Stimulated activated CD8-positive, alpha-beta memory T cell treated with anti-CD3 and anti-CD28 coated beads, Interleukin-4, amount 100 ng/mL, for 24 hours (primary cell): ENCODE measurements around the gene PLCG1.

Source experiments
- DNase-seq: peaks from one replicate; pipeline ENCODE4 v3.0.0-alpha.2; 2020; ENCODE audit warnings: low read depth

Gene PLCG1

GRCh38 chr20:41142245-41142644, 4.9 kb downstream of the PLCG1 start:
- no peak for DNase-seq

- DNase-seq: no peak
Observed at GRCh38 chr20:41142919-41143318, 5.6 kb downstream of the PLCG1 start.

GRCh38 chr20:41143354-41143753, 6.0 kb downstream of the PLCG1 start:
- DNase-seq: no peak

GRCh38 chr20:41145317-41145716, 8.0 kb downstream of the PLCG1 start:
- DNase-seq: no peak

- no peak for DNase-seq
Observed at GRCh38 chr20:41145821-41146620, 8.7 kb downstream of the PLCG1 start.

GRCh38 chr20:41147767-41148191, 10.4 kb downstream of the PLCG1 start:
- no peak for DNase-seq

- DNase-seq: no peak
Observed at GRCh38 chr20:41148942-41149341, 11.6 kb downstream of the PLCG1 start.

- DNase-seq: no peak
Observed at GRCh38 chr20:41150664-41151063, 13.3 kb downstream of the PLCG1 start.

GRCh38 chr20:41151134-41151869, 14.0 kb downstream of the PLCG1 start:
- DNase-seq: no peak

GRCh38 chr20:41152108-41152757, 14.9 kb downstream of the PLCG1 start:
- DNase-seq: no peak

GRCh38 chr20:41154436-41155176, 17.3 kb downstream of the PLCG1 start:
- DNase-seq: no peak

GRCh38 chr20:41155261-41155660, 17.9 kb downstream of the PLCG1 start:
- no peak for DNase-seq

GRCh38 chr20:41158082-41158625, 20.8 kb downstream of the PLCG1 start:
- DNase-seq: no peak

GRCh38 chr20:41159547-41159946, 22.2 kb downstream of the PLCG1 start:
- DNase-seq: no peak

- DNase-seq: no peak
Observed at GRCh38 chr20:41160686-41161085, 23.3 kb downstream of the PLCG1 start.

- DNase-seq: no peak
Observed at GRCh38 chr20:41161886-41162285, 24.5 kb downstream of the PLCG1 start.

GRCh38 chr20:41162396-41162795, 25.1 kb downstream of the PLCG1 start:
- no peak for DNase-seq

GRCh38 chr20:41163821-41164220, 26.5 kb downstream of the PLCG1 start:
- DNase-seq: no peak

- DNase-seq: no peak
Observed at GRCh38 chr20:41165001-41165882, 27.9 kb downstream of the PLCG1 start.

GRCh38 chr20:41166201-41167117, 29.1 kb downstream of the PLCG1 start:
- no peak for DNase-seq
